Measurements from ENCODE around the gene ATP13A1. TPM values are rescaled to one million over a fixed set of nuclear protein-coding genes. Genes with fewer than 3 reads are reported as not detected.

ATP13A1 gene
- total and polyA plus RNA-seq, 2 donors (not counting 3 experiments of a cell fraction or from before 2014, with no cell fraction given), result 36.9 to 48.7 TPM

DNA sequence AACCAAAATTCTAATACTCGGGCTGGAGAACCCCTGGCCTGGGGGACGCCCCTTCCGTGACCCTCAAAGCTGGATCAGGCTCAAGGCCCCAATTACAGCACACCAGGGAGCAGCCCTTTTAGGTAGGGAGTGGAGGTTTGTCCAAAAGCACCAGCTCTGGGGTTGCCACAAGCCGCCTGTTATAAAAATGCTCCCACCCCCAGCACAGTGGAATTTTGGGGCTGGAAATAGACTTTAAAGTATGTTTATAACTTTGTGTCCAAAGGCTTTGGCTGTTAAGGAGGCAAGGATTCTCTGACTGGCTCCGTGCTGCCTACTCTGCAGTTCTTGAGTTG lies 19.5 kb downstream of the ATP13A1 start:
- H2AFZ ChIP-seq (ENCODE audit: low read depth, low read length), result no peak overlapping the region
- no TSS peak for BruUV-seq (replicated peaks)
- H3K9ac ChIP-seq (replicated peaks; ENCODE audit: extremely low read depth, insufficient read depth, low read length), result no peak overlapping the region
- POLR2A ChIA-PET, result no interaction called here
- TF ChIP-seq, protein P1, sequence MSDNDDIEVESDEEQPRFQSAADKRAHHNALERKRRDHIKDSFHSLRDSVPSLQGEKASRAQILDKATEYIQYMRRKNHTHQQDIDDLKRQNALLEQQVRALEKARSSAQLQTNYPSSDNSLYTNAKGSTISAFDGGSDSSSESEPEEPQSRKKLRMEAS (IDR thresholded peaks at IDR 0.05; ENCODE audit: insufficient read depth, insufficient read length), result no peak
- TF ChIP-seq MYC (IDR thresholded peaks at IDR 0.05; ENCODE audit: low read depth, low read length), result no peak
- no peak for TF ChIP-seq POLR2A (IDR thresholded peaks at IDR 0.05; ENCODE audit: low read depth, low read length)
- TF ChIP-seq, protein P2, sequence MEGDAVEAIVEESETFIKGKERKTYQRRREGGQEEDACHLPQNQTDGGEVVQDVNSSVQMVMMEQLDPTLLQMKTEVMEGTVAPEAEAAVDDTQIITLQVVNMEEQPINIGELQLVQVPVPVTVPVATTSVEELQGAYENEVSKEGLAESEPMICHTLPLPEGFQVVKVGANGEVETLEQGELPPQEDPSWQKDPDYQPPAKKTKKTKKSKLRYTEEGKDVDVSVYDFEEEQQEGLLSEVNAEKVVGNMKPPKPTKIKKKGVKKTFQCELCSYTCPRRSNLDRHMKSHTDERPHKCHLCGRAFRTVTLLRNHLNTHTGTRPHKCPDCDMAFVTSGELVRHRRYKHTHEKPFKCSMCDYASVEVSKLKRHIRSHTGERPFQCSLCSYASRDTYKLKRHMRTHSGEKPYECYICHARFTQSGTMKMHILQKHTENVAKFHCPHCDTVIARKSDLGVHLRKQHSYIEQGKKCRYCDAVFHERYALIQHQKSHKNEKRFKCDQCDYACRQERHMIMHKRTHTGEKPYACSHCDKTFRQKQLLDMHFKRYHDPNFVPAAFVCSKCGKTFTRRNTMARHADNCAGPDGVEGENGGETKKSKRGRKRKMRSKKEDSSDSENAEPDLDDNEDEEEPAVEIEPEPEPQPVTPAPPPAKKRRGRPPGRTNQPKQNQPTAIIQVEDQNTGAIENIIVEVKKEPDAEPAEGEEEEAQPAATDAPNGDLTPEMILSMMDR (IDR thresholded peaks at IDR 0.05; ENCODE audit: extremely low read depth in 1 of 2, insufficient read depth in 1 of 2, low read depth in 1 of 2, low read length in 2 of 2), result no peak
- no peak for TF ChIP-seq FOS (IDR thresholded peaks at IDR 0.05; ENCODE audit: borderline replicate concordance, insufficient read depth, low read length)
- TF ChIP-seq GATA2 (IDR thresholded peaks at IDR 0.05; ENCODE audit: insufficient read depth, insufficient read length, low read depth, low read length), result no peak
- TF ChIP-seq JUN (IDR thresholded peaks at IDR 0.05; ENCODE audit: borderline replicate concordance, insufficient read depth, insufficient read length, low read depth), result no peak
- TF ChIP-seq EZH2 (IDR thresholded peaks at IDR 0.05; ENCODE audit: borderline replicate concordance, low read depth, low read length, severe bottlenecking), result no peak
- no peak for TF ChIP-seq POLR2AphosphoS5 (IDR thresholded peaks at IDR 0.05; ENCODE audit: insufficient read depth, low read depth, low read length)
- H3K9me3 ChIP-seq (replicated peaks; ENCODE audit: control insufficient read depth, insufficient read depth, low read length), result no peaks in the 10 kb centered on the region
- H3K27ac ChIP-seq (ENCODE audit: insufficient read depth, low read depth, low read length), result no peak overlapping the region
- no peak overlapping the region for H3K4me3 ChIP-seq (replicated peaks in 1 of 3; ENCODE audit: insufficient read depth in 1 of 3, low read depth in 1 of 3, low read length in 3 of 3)
- H3K4me2 ChIP-seq (ENCODE audit: insufficient read depth, low read length), result peak overlapping the region; percentile 41
- CTCF ChIA-PET, result interaction anchor here (3.1 kb wide), 1 partner anchor 112 kb away, joined by 29 read pairs; no protein-coding TSS in a partner anchor
- DNase-seq (ENCODE audit: low read depth, low spot score) (no peak), FAIRE-seq (no peak)
- no peaks in the 10 kb centered on the region for H4K20me1 ChIP-seq (replicated peaks; ENCODE audit: control insufficient read depth, extremely low read depth, insufficient read depth, low read length)
- H3K4me1 ChIP-seq (ENCODE audit: control insufficient read depth, extremely low read depth, insufficient read depth, low read length), result peaks cover 4% of the 10 kb centered on the region
- H3K79me2 ChIP-seq (ENCODE audit: control insufficient read depth, insufficient read depth, low read length), result no peaks in the 10 kb centered on the region
- H3K27me3 ChIP-seq (ENCODE audit: control insufficient read depth in 2 of 2, insufficient read depth in 2 of 2, low read length in 2 of 2), result no peaks in the 10 kb centered on the region
- intact Hi-C loops (cut with micrococcal nuclease), result loop anchor here (1.0 to 5.0 kb wide), 2 partner anchors 92 to 112 kb away; no protein-coding TSS in a partner anchor
- dilution Hi-C loops (cut with MboI; ENCODE audit: extremely low pct_ligation_motif_present, low sequenced_read_pairs), result no loop called here
- no peaks in the 10 kb centered on the region for H3K9me1 ChIP-seq (replicated peaks; ENCODE audit: control insufficient read depth, extremely low read depth, insufficient read depth, low read length)
- H3K36me3 ChIP-seq (ENCODE audit: control insufficient read depth in 2 of 2, extremely low read depth in 1 of 2, insufficient read depth in 2 of 2, low read length in 2 of 2), result peaks cover 2 to 26% of the 10 kb centered on the region in 2 experiments
